GM12892 (cell line): ENCODE measurements around the gene FAM210B.

Experiments
- POLR2AphosphoS5 ChIP-seq: IDR thresholded peaks from 2 replicates; pipeline ENCODE4 v1.6.1; 2011; ENCODE audit warnings: low read depth, low read length, control low read depth
- TAF1 ChIP-seq: IDR thresholded peaks from 2 replicates; pipeline ENCODE4 v1.6.1; 2011; ENCODE audit warnings: low read depth, mild to moderate bottlenecking, control low read depth, low read length, borderline replicate concordance

DNA sequence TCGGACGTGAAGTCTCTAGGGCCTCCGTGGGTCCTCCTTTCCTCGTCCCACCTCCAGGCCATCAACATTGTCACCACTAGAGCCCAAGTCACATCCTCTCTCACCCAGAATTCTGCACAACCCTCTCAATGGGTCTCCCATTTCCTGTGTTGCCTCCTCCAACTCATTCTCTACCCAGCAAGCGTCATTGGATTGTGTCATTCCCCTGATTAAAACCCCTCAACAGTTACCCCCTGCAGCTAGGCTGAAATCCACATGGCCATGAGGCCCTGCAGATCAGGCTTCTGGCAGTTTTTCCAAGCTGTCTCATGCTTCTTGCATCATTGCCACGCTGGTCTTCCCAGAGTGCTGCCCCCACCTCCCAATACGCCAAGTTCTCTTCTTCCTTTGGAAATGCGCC is 12.9 kb upstream of the FAM210B start:
- TF ChIP-seq TAF1 (no peak), POLR2AphosphoS5 (no peak)
